Measurements from ENCODE around the gene LARGE2. TPM values are rescaled to one million over a fixed set of nuclear protein-coding genes. Genes with fewer than 3 reads are reported as not detected.

The LARGE2 gene
- total RNA-seq, 1 donor from 2014 or later: 6.0 TPM

GRCh38 chr11:45913942-45914635, 8.4 kb upstream of the LARGE2 start:
- Histone ChIP-seq H3K27me3 (no peaks in the 10 kb centered on the region), H3K4me1 (peaks cover 9% of the 10 kb centered on the region), H3K9me3 (no peaks in the 10 kb centered on the region), H3K27ac (no peak overlapping the region), H3K4me3 (no peak overlapping the region), H3K36me3 (peaks cover 70% of the 10 kb centered on the region)
- no peak for DNase-seq
- no peak for TF ChIP-seq CTCF (IDR thresholded peaks at IDR 0.05)
- ATAC-seq: no peak
- intact Hi-C loops (cut with DNase I): no loop called here

GRCh38 chr11:45915446-45915845, 7.0 kb upstream of the LARGE2 start:
- Histone ChIP-seq H3K27me3 (no peaks in the 10 kb centered on the region), H3K4me1 (peaks cover 9% of the 10 kb centered on the region), H3K27ac (no peak overlapping the region), H3K9me3 (no peaks in the 10 kb centered on the region), H3K4me3 (no peak overlapping the region), H3K36me3 (peaks cover 56% of the 10 kb centered on the region)
- TF ChIP-seq CTCF (IDR thresholded peaks at IDR 0.05): no peak
- intact Hi-C loops (cut with DNase I): no loop called here
- ATAC-seq (no peak), DNase-seq (no peak)

- intact Hi-C loops (cut with DNase I): no loop called here
- H3K36me3 ChIP-seq: peaks cover 38% of the 10 kb centered on the region
- no peak for TF ChIP-seq CTCF (IDR thresholded peaks at IDR 0.05)
- peaks cover 8% of the 10 kb centered on the region for H3K27me3 ChIP-seq
- ATAC-seq (no peak), DNase-seq (no peak)
- peaks cover 19% of the 10 kb centered on the region for H3K4me1 ChIP-seq
- peak overlapping the region; percentile 82 for H3K27ac ChIP-seq
- no peaks in the 10 kb centered on the region for H3K9me3 ChIP-seq
- peak overlapping the region; percentile 60 for H3K4me3 ChIP-seq
These were observed 5.2 kb upstream of the LARGE2 start for GRCh38 chr11:45917286-45917622.

- Histone ChIP-seq H3K9me3 (no peaks in the 10 kb centered on the region), H3K36me3 (peaks cover 33% of the 10 kb centered on the region), H3K27ac (peak within 1 kb of the TSS; percentile 82), H3K27me3 (peaks cover 12% of the 10 kb centered on the region), H3K4me3 (peak within 1 kb of the TSS; percentile 60), H3K4me1 (peaks cover 20% of the 10 kb centered on the region)
- intact Hi-C loops (cut with DNase I): no loop called here
- peak; percentile 87 for ATAC-seq
- peak; percentile 99 for DNase-seq
- no peak for TF ChIP-seq CTCF (IDR thresholded peaks at IDR 0.05)
These were observed 4.7 kb upstream of the LARGE2 start, which contains the start of gene PEX16 for GRCh38 chr11:45917623-45918330. Gene PEX16, minus strand, starts transcription at chr11:45917877. Its CDS starts 66 bp downstream, at chr11:45917811.

GRCh38 chr11:45918331-45918941, 4.0 kb upstream of the LARGE2 start:
- Histone ChIP-seq H3K4me1 (peaks cover 20% of the 10 kb centered on the region), H3K4me3 (peak overlapping the region; percentile 60), H3K27ac (peak overlapping the region; percentile 82), H3K9me3 (no peaks in the 10 kb centered on the region), H3K36me3 (peaks cover 26% of the 10 kb centered on the region), H3K27me3 (peaks cover 19% of the 10 kb centered on the region)
- intact Hi-C loops (cut with DNase I): no loop called here
- DNase-seq: peak; percentile 92
- peak; percentile 68 for ATAC-seq
- TF ChIP-seq CTCF (IDR thresholded peaks at IDR 0.05): no peak
